Vagina (tissue), 2 donors: ENCODE results near the gene CDCA3.

ENCODE experiments used
- CTCF ChIP-seq, 3 experiments: fragments of 450-650 bp in 2 of 3; fragments of 200-600 bp in 1 of 3; sonication (generic) in 1 of 3; IDR thresholded peaks; one replicate each; pipeline ENCODE4 v1.5.1; 2017 to 2019; ENCODE audit warnings: antibody characterized with exemption in 3 of 3, mild to moderate bottlenecking in 2 of 3, moderate library complexity in 2 of 3
- POLR2A ChIP-seq, 2 donors: fragments of 450-650 bp; IDR thresholded peaks; one replicate each; pipeline ENCODE4 v1.6.1; 2017; ENCODE audit warnings: antibody characterized with exemption in 2 of 2, mild to moderate bottlenecking in 2 of 2, moderate library complexity in 2 of 2
- POLR2AphosphoS5 ChIP-seq, 2 donors: sonication (generic); formaldehyde crosslinking; IDR thresholded peaks; one replicate each; pipeline ENCODE4 v1.9.0; 2017; ENCODE audit warnings: antibody characterized with exemption in 2 of 2, mild to moderate bottlenecking in 2 of 2, low read depth in 1 of 2; ENCODE audit not compliant: insufficient read depth in 1 of 2

GRCh38 chr12:6871052-6871957 lies 20.2 kb upstream of the CDCA3 start:
- no peak for TF ChIP-seq CTCF (IDR thresholded peaks at IDR 0.05)
- TF ChIP-seq POLR2A (IDR thresholded peaks at IDR 0.05) = no peak
- no peak for TF ChIP-seq POLR2AphosphoS5 (IDR thresholded peaks at IDR 0.05; ENCODE audit: insufficient read depth in 1 of 2, low read depth in 1 of 2)
